ENCODE measurements around the gene PROKR2. TPM values are rescaled to one million over a fixed set of nuclear protein-coding genes. Genes with fewer than 3 reads are reported as not detected.

Gene PROKR2
- total and polyA plus RNA-seq, 2 of the 13 experiments (the other 11 are each of a cell fraction or from before 2014, with no cell fraction given), result not detected

DNA sequence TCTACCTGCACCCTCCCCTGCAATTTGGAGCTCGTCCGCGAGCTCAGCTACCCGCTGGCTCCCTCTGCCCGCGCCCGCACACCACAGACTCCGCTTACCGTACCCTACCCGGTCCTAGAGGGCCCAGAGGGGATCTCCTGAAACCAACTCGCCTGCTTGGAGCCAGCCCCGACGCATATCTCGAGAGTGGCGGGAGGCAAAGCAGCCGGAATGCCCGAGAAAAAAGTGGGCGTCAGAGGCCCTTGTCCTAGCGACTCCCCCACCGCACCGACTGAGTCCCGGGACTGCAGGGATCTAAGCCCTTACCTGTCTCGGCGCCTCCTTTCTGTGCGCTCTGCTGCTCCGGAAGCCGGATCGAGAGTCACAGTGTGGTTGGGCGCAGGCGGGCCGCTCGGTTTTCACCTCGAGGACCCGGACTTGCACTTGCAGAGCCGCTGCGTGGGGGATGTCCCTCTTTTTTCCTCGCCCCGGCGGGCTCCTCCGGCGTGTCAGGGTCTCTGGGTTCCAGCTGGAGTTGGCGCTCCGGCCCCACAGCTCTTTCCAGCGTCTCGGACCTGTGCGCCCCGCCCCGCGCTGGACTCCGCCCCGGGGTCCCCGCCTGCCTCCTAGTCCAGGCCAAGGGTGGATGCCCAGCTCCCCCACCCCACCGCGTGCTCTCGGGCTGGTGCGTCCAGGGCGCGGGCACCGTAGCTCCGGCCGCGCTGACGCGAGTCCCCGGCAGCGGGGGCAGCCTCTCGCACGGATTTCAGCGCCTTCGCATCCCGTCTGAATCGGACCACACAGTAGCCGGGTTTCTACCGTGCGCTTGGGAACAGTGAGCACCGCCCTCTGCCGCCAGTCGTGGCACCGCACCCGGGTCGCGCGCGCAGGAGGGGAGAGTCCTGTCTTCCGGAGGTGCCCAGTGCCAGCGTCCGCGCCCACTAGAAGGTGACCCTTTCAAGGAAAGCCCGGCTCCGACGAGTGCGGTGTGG lies at the start of gene PROKR2 (continued):
- TF ChIP-seq, protein P1, sequence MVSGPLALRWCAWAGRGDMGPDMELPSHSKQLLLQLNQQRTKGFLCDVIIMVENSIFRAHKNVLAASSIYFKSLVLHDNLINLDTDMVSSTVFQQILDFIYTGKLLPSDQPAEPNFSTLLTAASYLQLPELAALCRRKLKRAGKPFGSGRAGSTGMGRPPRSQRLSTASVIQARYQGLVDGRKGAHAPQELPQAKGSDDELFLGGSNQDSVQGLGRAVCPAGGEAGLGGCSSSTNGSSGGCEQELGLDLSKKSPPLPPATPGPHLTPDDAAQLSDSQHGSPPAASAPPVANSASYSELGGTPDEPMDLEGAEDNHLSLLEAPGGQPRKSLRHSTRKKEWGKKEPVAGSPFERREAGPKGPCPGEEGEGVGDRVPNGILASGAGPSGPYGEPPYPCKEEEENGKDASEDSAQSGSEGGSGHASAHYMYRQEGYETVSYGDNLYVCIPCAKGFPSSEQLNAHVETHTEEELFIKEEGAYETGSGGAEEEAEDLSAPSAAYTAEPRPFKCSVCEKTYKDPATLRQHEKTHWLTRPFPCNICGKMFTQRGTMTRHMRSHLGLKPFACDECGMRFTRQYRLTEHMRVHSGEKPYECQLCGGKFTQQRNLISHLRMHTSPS (CRISPR knock-in tag; IDR thresholded peaks at IDR 0.05; ENCODE audit: low read depth), result no peak
- TF ChIP-seq FOXO1 (CRISPR knock-in tag; IDR thresholded peaks at IDR 0.05), result no peak
- TF ChIP-seq HIVEP1 (CRISPR knock-in tag; IDR thresholded peaks at IDR 0.05), result no peak
- TF ChIP-seq ESRRA (CRISPR knock-in tag; IDR thresholded peaks at IDR 0.05; ENCODE audit: low read depth), result no peak
- TF ChIP-seq, protein P2, sequence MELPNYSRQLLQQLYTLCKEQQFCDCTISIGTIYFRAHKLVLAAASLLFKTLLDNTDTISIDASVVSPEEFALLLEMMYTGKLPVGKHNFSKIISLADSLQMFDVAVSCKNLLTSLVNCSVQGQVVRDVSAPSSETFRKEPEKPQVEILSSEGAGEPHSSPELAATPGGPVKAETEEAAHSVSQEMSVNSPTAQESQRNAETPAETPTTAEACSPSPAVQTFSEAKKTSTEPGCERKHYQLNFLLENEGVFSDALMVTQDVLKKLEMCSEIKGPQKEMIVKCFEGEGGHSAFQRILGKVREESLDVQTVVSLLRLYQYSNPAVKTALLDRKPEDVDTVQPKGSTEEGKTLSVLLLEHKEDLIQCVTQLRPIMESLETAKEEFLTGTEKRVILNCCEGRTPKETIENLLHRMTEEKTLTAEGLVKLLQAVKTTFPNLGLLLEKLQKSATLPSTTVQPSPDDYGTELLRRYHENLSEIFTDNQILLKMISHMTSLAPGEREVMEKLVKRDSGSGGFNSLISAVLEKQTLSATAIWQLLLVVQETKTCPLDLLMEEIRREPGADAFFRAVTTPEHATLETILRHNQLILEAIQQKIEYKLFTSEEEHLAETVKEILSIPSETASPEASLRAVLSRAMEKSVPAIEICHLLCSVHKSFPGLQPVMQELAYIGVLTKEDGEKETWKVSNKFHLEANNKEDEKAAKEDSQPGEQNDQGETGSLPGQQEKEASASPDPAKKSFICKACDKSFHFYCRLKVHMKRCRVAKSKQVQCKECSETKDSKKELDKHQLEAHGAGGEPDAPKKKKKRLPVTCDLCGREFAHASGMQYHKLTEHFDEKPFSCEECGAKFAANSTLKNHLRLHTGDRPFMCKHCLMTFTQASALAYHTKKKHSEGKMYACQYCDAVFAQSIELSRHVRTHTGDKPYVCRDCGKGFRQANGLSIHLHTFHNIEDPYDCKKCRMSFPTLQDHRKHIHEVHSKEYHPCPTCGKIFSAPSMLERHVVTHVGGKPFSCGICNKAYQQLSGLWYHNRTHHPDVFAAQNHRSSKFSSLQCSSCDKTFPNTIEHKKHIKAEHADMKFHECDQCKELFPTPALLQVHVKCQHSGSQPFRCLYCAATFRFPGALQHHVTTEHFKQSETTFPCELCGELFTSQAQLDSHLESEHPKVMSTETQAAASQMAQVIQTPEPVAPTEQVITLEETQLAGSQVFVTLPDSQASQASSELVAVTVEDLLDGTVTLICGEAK (IDR thresholded peaks at IDR 0.05), result no peak
- TF ChIP-seq, protein P2 (CRISPR knock-in tag; IDR thresholded peaks at IDR 0.05), result no peak
